ENCODE data around the gene SNX5.

GRCh38 chr20:17933121-17933520 lies 35.5 kb downstream of the SNX5 start:
- no peak for TF ChIP-seq CTCF (IDR thresholded peaks at IDR 0.05)
- no peak for TF ChIP-seq POLR2A (IDR thresholded peaks at IDR 0.05; ENCODE audit: low read depth)
